Measurements from ENCODE around the gene TPRN.

The TPRN gene

GRCh38 chr9:137225699-137226331, 25.3 kb upstream of the TPRN start:
- no peak for DNase-seq (ENCODE audit: low spot score)

DNA sequence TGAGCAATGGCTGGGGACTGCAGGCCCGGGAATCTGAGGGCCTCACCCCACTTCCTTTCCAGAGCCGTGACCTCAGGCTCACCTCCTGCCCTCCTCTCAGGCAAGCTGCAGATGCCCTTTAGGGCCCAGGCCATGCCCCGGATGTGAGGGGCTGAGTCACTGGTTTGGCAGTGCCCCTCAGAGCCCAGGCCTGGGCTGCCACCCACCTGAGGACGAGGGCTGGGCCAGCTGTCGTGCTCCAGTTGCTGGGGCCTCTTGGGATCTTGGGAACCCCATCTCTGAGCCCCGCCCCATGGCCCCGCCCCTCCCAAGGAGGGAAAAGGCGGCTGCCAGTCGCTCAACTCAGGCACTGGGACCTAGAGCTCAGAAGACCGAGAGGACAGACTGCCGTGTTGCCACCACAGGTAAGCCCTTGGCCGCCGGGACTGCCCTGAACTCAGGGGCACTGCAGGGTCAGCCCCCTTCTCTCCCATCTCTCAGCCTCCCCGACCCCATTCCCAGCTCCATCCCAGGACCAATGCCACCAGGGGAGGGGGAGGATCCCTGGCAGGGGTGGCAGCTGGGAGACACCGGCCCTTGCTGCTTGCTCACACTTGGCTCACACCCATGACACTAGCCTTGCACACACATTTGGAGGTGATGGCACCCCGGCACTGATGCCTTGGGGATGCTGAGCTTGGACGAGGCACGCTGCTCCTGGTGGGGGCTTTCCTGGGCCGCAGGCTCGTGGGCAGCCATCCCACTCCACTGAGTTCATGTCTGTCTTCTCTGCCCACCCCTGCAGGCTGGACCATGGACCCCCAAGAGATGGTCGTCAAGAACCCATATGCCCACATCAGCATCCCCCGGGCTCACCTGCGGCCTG, 24.5 kb upstream of the TPRN start, which contains the start of gene CYSRT1:
CYSRT1 (plus strand) TSS at position 345 of the 865 bp plus-strand sequence; CDS start at position 793, 448 bp downstream.
- no peak for DNase-seq (ENCODE audit: low spot score)

- peak; percentile 99 for DNase-seq (ENCODE audit: low spot score)
Measured at GRCh38 chr9:137223078-137223970, 22.8 kb upstream of the TPRN start.

- DNase-seq (ENCODE audit: low spot score): peak; percentile 62
Measured at GRCh38 chr9:137222190-137223077, 21.9 kb upstream of the TPRN start, which contains the start of gene RNF208. RNF208 (minus strand) TSS chr9:137222240; CDS start chr9:137221212, 1,028 bp downstream.

DNA sequence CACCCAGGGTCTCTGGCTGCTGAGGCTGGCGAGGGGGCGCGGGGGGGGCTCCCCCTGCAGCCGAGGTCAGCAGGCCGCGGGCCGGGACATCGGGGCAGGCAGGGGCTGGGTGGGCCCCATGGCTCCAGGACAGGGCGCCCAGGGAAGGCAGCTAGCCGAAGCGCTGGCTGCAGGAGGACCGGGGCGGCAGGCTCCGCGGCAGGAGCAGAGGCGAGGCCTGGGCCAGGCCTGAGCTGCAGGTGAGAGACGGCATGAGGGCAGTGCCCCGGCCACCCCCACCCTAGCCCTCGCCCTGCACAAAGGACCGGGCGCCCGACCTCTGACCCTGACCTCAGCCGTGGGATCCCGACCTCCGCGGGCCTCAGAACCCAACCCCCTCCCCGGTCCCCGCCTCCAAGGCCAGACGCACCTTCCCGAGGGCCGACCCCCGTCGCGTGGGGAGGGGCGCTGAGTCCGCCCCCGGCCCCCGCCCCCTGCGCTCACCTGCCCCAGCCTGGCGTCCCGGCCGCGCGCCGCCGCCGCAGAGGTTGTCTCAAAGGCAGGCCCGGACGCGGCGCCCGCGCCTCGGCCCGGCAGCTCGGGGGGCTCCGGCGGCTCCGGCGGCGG, 21.1 kb upstream of the TPRN start:
- peak; percentile 68 for DNase-seq (ENCODE audit: low spot score)

GRCh38 chr9:137221095-137221505, 20.6 kb upstream of the TPRN start:
- no peak for DNase-seq (ENCODE audit: low spot score)

GRCh38 chr9:137220317-137221094, 20.0 kb upstream of the TPRN start:
- DNase-seq (ENCODE audit: low spot score): no peak

DNA sequence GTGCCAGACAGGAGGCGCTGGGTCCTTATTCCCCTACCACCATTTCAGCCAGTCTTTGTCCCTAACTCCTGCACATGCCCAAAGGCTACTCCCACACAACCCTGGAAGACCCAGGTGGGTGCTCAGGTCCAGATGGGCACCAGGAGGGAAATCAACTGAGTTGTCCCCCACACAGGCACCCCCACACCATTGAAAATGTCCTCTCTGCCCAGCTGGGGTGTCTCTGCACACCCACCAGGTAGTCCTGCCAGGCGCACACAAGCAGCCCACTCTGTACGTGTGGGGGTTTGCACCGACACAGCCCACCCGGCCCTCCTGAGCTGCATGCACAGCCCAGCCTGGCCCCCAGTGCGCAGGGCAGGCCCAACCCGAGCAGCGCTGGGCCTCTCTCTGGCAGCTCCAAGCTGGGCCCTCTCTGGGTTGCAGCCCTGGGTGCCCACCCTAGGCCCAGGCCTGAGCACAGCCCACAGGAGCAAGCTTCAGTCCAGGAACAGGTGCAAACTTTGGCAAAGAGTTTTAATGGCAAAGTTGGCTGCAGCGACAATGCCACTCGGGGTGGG, 19.3 kb upstream of the TPRN start:
- DNase-seq (ENCODE audit: low spot score): no peak

GRCh38 chr9:137218754-137219271, 18.3 kb upstream of the TPRN start:
- DNase-seq (ENCODE audit: low spot score): peak; percentile 80

DNA sequence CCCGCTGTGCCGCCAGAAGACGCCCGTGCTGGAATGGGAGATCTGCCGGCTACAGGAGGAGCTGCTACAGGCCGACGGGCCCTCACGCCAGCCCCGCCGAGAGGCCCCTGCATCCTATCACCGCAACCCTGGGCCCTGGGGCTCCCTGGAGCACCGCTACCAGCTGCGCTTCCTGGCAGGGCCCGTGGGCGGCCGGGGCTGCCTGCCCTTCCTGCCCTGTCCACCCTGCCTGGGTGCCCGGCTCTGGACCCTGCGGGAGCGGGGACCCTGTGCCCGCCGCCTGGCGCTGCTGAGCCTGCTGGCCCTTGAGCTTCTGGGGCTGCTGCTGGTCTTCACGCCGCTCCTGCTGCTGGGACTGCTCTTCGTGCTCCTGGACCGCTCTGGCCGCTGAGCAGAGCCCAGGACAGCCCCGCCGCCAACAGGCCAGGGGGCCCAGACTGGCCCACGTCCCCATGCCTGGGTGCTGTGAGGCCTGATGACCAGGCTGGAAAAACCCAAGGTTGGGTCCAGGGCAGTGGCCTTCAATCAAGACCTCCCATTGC, 17.7 kb upstream of the TPRN start:
- DNase-seq (ENCODE audit: low spot score): no peak

- DNase-seq (ENCODE audit: low spot score): no peak
Measured at GRCh38 chr9:137217276-137218211, 17.0 kb upstream of the TPRN start.

DNA sequence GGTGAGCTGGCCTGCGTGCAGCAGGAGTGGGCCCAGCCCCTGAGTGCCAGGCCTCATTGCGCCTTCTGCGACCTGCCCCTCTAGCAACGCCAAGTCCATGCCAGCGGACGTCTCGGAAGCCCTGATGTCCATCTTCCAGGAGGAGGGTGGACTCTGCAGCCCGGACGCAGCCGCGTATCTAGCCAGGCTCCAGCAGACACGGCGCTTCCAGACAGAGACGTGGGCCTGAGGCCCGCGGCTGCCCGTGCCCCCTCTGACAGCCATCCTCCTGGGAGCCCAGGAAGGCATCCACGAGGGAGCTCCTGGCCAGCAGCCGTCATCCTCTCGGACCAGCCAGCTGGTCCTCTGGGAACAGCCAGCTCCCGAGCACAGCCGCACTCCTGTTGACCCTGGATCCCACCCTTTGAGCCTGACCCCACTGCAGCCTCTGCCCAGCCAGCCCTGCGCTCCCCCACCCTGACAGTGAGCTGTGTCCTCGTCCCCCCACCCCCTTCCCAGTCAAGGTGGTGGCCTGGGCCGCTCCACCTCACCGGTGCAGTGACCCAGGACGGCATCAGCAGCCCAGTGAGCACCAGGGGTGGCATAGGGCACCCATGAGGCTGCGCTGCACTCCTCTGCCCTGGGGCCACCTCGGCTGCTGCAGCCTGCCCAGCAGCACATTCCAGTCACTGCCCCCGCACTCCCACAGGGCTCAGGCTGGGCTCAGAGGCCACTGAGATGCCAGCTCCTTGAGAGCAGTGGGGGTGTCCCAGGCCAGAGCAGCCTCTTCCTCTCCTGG, 15.8 kb upstream of the TPRN start:
- no peak for DNase-seq (ENCODE audit: low spot score)

DNA sequence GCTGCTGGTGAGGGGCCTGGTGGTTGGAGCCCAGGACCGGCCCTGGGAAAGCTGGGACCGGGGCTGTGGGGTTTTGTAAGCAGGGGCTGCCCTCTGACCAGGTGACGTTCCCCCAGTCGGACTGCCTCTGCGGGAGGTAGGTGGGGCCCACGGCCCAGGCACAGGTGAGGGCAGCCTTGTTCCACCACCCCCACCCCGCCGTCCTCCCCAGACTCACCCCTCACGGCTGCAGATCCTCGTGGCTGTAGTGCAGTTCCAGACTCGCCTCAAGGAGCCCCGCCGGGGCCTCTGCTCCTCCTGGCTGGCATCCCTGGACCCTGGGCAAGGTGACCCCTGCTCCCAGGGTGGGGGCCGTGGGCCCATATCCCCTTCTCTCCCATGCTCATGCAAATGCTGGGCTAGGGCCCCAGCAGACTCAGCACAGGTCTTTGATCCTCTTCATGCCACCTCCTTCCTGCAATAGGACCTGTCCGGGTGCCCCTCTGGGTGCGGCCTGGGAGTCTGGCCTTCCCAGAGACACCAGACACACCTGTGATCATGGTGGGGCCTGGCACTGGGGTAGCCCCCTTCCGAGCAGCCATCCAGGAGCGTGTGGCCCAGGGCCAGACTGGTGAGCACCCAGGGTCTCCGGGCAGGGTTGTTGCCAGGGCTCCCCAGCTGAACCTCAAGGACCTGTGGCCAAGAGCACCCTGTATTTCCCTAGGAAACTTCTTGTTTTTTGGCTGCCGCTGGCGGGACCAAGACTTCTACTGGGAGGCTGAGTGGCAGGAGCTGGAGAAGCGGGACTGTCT, 14.8 kb upstream of the TPRN start:
- no peak for DNase-seq (ENCODE audit: low spot score)

GRCh38 chr9:137214620-137215019, 14.1 kb upstream of the TPRN start:
- DNase-seq (ENCODE audit: low spot score): no peak

DNA sequence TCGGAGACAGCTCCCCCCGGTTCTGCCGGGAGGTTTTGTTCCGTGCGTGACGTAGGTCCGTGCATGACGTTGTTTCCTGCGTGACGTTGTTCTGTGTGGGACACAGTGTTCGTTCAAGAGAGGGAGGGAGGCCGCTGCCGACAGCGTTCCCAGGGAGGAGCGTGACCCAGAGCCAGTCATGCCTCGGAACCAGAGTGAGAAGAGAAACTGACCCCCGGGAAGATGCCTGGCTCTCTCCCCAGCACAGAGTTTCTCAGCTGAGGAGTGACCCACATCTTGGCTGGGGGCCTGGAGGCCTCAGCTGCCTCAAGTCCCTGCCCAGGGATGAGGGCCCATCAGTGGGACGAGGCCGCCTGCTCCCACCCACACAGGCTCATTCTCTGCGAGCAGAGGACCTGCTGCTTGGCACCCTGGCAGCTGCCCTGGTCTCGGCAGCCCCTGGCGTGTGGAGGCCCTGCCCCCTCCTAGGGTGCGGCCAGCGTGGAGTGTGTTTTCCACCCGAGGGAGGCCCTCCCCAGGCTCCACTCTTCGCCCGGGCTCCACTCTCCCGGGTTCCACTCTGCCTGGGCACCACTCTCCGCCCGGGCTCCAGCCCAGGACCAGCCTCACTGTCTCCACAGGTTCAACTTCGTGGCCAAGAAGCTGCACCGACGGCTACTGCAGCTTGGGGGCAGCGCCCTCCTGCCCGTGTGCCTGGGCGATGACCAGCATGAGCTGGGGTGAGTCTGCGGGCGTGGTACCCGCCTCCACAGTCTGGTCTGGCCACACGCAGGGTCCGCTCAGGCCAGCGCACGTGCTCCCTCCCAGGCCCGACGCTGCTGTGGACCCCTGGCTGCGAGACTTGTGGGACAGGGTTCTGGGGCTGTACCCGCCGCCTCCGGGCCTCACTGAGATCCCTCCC, 12.9 kb upstream of the TPRN start:
- no peak for DNase-seq (ENCODE audit: low spot score)
